ENCODE results near the gene ACKR2. TPM values are rescaled to one million over a fixed set of nuclear protein-coding genes. Genes with fewer than 3 reads are reported as not detected.
A peak's percentile ranks its signal among the peaks of the same experiment; 100 is the strongest.

Gene ACKR2
- polyA plus RNA-seq, 3 donors = 2.4 to 4.3 (median 3.2) TPM

DNA sequence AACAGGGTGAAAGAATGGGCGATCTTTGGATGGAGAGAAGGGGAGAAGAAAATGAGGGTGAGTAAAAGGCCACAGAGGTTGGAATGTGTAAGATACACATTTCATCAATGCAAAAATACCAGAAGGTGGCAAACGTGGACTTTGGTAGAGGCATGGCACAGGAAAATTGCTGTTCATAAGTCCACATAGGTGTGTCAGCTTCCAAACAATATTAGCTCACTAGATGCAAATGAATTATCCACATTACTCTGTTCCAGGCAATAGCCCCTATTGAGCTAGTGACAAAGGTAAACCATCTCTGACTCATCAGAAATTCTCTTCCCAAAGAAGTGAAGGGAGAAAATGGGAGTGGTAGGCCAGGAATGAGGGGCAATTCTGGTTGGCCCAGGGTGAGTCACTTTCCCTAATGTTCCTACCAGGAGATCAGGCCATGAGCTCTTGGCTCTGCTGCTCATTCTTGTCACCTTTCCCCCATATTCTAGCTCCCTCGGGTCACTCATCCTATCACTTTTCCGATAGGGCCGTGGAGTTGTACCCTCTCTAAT, 19.9 kb downstream of the ACKR2 start:
- no peak for DNase-seq

DNA sequence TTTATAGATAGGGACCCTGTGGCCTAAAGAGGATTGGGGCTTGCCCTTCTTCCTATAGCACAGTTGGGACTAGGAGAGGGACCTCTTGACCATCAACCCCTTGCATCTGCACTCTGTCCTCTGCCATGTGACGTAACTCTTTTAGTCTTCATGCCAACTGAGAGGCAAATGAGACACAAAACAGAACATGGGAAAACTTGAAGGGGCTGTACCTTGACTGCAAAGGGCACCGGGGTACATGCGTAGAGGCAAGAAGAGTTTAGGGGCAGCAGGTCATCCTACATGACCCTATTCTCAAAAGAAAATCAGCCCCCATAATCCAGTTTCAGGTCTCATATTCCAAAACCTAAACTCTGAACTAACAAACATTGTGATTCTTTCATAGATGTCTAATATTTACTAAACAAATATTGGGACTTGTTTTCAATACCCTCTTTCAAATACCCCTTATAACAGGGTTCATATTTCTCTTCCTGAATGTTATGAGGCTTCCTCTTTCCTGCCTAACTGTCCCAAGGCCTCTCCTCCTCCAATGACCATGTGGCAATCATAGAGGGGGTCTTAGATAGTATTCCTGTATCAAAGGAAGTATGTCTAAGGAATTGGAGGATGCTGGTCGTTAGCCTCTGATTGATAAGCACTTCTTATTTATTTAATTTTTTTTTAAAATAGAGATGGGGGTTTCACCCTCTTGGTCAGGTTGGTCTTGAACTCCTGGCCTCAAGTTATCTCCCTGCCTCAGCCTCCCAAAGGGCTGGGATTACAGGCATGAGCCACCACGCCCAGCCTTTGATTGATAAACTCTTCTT, 20.6 kb downstream of the ACKR2 start:
- DNase-seq = no peak

- no peak for DNase-seq
These were observed 21.4 kb downstream of the ACKR2 start for GRCh38 chr3:42830437-42831320.

DNA sequence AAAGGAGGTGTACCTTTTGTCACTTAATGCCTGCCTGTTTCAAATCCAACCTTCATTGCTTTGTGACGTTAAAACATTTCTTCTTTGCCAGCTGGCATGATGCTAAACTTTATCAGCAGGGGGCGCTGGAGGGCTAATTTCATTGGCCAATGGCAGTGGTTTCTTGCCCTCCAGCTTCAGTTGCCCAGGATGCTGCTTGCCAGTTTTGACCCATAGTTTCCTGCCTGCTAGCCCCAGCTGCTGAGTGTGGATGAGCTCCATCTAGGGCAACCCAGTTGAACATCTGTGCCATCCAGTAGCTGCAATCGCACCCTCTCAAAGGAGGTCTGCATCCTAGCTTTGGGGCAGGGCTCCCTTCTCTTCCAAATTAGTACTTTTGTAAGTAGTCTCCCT, 22.1 kb downstream of the ACKR2 start:
- DNase-seq = peak; percentile 68

- no peak for DNase-seq
These were observed 27.2 kb downstream of the ACKR2 start for GRCh38 chr3:42836150-42837123.

DNA sequence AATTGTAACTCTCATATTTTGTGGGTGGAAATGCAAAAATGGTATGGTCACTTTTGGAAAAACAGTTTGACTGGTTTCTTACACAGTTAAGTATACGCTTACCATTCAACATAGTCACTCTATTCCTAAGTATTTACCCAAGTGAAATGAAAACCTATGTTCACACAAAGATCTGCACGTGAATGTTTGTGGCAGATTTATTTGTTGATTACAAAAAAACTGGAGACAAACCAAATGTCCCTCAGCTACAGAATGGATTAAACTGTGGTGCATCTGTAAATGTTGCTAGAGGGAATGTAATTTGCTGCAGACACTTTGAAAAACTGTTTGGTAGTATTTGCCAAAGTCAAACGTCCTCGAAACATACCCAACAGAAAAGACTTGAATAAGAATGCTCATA, 29.3 kb downstream of the ACKR2 start:
- DNase-seq = no peak

DNA sequence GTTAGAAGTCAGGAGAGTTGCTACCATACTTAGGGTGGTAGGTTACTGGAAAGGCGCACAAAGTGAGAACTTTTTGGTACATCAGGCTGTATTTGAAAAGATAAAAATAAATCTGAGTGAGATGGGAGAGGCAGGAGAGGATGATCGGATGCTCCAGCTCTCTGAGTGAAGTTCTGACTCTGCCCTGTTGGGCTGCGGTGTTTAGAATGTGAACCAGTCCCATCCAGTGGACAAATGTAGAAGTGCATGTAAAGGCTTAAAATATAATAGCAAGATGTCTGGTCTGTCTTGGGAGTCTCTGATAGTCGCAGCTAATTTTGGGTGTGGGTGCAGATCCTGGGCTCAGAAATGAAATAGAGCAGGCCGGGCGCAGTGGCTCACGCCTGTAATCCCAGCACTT, 30.4 kb downstream of the ACKR2 start:
- DNase-seq = peak; percentile 66

GRCh38 chr3:42841332-42841731, 32.1 kb downstream of the ACKR2 start:
- no peak for DNase-seq

GRCh38 chr3:42843713-42844411, 34.6 kb downstream of the ACKR2 start:
- no peak for DNase-seq

GRCh38 chr3:42844412-42844713, 35.1 kb downstream of the ACKR2 start:
- DNase-seq = no peak

DNA sequence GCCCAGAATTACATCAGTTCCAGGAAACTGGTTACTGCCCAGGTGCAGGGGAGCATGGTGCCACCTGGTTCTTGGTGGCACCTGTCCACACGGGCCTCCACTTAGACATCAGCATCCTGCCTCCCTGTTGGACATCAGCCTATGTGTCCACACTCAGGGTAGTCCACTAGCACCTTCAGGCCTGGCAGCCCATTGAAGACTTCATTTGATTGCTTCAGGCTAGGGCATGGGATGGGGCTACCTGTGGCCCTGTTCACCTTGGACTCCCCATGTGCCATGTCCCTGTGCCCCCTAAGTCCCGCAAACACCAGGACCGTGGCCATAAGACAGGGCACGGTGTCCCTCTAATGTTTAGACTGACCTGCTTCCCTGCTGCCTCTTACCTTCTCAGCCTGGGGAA, 35.6 kb downstream of the ACKR2 start:
- DNase-seq = no peak

- DNase-seq = no peak
These were observed 37.7 kb downstream of the ACKR2 start for GRCh38 chr3:42846685-42847522.

- DNase-seq = no peak
These were observed 38.5 kb downstream of the ACKR2 start for GRCh38 chr3:42847731-42848130.

DNA sequence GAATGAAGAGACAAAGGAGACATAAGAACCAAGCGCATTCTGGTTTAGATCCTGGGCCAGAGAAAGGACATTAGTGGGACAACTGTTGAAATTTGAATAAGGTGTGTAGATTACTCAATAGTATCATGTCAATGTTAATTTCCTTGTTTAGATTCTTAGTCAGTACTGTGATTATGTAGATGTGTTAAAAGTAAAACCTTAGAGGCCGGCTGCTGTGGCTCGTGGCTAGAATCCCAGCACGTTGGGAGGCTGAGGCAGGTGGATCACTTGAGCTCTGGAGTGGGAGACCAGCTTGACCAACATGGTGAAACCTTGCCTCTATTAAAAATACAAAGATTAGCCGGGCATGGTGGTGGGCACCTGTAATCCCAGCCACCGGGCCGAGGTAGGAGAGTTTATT, 39.8 kb downstream of the ACKR2 start:
- no peak for DNase-seq

DNA sequence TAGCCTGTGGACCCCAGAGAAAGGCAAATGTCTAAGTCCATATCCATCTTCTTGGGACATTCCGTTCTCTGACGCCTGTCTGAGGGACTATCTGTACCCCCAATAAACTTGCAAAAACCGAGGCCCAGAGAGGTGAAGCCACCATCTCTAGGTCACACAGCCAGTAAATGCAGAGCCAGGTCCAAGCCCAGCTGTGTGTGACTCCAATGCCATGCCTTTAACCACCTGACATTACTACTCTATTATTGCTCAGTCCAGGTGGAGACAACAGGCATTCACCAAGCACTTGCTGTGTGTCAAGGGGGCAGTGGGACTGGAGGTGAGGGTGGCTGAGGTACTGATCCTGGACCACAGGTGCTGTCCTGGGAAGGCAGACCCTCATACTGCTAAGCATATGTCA, 41.0 kb downstream of the ACKR2 start:
- DNase-seq = no peak

DNA sequence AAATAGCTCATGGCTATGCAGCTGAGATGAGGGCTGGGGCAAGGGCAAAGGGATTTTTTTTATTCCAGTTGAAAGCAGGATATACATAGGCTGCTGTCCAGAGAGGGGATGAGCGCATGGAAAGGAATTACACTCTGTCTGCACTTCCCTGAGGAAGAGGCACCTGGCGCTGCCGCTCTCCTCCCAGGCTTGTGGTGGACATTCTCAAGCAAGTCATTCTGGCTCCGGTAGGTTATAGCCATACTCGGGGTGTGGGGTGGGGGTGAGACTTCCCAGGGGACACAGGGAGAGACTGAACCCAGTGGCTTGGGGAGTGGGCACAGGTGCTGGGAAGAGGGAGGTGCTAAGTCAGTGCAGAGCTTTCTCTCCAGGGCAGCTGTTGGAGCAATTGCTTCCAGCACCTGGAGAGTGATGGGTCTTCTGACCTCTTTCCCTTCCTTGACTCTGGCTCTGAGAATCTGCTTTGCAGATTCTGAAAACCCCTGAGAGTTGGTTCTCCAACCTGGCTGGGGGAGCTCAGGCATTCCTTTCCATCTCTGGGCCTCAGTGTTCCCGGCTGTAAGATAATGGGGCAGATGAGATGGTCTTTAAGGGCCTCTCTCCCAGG, 42.1 kb downstream of the ACKR2 start:
- DNase-seq = no peak

DNA sequence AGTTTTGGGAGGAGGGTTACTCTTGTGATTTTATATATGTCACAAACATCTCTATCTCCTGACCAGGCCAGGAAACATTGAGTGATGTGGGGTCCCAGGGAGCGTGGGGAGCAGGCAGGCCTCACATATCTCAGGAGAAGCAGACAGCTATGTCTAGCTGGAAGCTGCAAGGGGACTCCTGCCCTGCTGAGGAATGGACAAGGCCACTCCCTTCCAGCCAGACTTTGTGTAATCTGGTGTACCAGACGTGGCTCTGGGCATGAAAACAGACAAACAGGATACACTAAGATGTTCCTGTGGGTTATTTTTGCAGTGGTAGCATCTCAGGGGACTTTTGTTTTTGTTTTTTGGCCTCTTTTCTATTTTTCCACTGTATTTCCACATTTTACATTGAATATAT, 43.2 kb downstream of the ACKR2 start:
- DNase-seq = no peak

GRCh38 chr3:42853056-42853455, 43.8 kb downstream of the ACKR2 start:
- DNase-seq = no peak

GRCh38 chr3:42853739-42854302, 44.6 kb downstream of the ACKR2 start:
- DNase-seq = no peak

- DNase-seq = no peak
These were observed 45.9 kb downstream of the ACKR2 start for GRCh38 chr3:42855219-42855546.
